HFFc6 (cell line): ENCODE measurements around the gene TMOD1. TPM values are rescaled to one million over a fixed set of nuclear protein-coding genes. Genes with fewer than 3 reads are reported as not detected.

Experiments
- DNase-seq: peaks from one replicate; pipeline ENCODE4 v3.0.0-alpha.2; 2018
- H3K27ac Mint-ChIP-seq: 2 replicates; pipeline ENCODE4 v1.8.0; 2020; ENCODE audit warnings: mild to moderate bottlenecking, mixed read lengths
- H3K27me3 Mint-ChIP-seq: 2 replicates; pipeline ENCODE4 v1.8.0; 2021; ENCODE audit warnings: mild to moderate bottlenecking, moderate library complexity, mixed read lengths; ENCODE audit not compliant: insufficient read depth
- H3K36me3 Mint-ChIP-seq: 2 replicates; pipeline ENCODE4 v1.8.0; 2021; ENCODE audit warnings: low read depth, mixed read lengths
- H3K4me1 Mint-ChIP-seq: 2 replicates; pipeline ENCODE4 v1.8.0; 2020; ENCODE audit warnings: low read depth, mixed read lengths
- H3K4me3 Mint-ChIP-seq: 2 replicates; pipeline ENCODE4 v1.8.0; 2020; ENCODE audit warnings: mild to moderate bottlenecking, moderate library complexity, mixed read lengths
- H3K9me3 Mint-ChIP-seq: 2 replicates; pipeline ENCODE4 v1.8.0; 2020; ENCODE audit warnings: mild to moderate bottlenecking, mixed read lengths
- total RNA-seq, 6 experiments: library from RNA; stranded (reverse); fragmentation: NEBNext Ultra II Directional; extraction: Animal tissue kit (Norgen Biotek cat#: 25700); gene quantifications; 2 replicates in 1 of 6; 3 replicates in 5 of 6; pipeline ENCODE4 v1.2.3, GENCODE V29; 2021
- TF ChIP-seq, protein P1 (sequence below): fragments of 200-600 bp; sonication (generic); IDR thresholded peaks from 2 replicates; pipeline ENCODE4 v1.5.0; 2021; ENCODE audit warnings: antibody characterized with exemption, mild to moderate bottlenecking

TMOD1 gene
- total RNA-seq, 6 experiments from 2014 or later: 0.14 to 0.60 (median 0.57) TPM

GRCh38 chr9:97556721-97557605 lies 55.5 kb downstream of the TMOD1 start:
- Mint-ChIP-seq H3K27me3 (peaks cover 56% of the 10 kb centered on the region), H3K4me1 (peaks cover 7% of the 10 kb centered on the region), H3K36me3 (no peaks in the 10 kb centered on the region), H3K9me3 (no peaks in the 10 kb centered on the region), H3K27ac (no peak overlapping the region), H3K4me3 (no peak overlapping the region)
- TF ChIP-seq, protein P1, sequence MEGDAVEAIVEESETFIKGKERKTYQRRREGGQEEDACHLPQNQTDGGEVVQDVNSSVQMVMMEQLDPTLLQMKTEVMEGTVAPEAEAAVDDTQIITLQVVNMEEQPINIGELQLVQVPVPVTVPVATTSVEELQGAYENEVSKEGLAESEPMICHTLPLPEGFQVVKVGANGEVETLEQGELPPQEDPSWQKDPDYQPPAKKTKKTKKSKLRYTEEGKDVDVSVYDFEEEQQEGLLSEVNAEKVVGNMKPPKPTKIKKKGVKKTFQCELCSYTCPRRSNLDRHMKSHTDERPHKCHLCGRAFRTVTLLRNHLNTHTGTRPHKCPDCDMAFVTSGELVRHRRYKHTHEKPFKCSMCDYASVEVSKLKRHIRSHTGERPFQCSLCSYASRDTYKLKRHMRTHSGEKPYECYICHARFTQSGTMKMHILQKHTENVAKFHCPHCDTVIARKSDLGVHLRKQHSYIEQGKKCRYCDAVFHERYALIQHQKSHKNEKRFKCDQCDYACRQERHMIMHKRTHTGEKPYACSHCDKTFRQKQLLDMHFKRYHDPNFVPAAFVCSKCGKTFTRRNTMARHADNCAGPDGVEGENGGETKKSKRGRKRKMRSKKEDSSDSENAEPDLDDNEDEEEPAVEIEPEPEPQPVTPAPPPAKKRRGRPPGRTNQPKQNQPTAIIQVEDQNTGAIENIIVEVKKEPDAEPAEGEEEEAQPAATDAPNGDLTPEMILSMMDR: no peak
- DNase-seq: no peak

DNA sequence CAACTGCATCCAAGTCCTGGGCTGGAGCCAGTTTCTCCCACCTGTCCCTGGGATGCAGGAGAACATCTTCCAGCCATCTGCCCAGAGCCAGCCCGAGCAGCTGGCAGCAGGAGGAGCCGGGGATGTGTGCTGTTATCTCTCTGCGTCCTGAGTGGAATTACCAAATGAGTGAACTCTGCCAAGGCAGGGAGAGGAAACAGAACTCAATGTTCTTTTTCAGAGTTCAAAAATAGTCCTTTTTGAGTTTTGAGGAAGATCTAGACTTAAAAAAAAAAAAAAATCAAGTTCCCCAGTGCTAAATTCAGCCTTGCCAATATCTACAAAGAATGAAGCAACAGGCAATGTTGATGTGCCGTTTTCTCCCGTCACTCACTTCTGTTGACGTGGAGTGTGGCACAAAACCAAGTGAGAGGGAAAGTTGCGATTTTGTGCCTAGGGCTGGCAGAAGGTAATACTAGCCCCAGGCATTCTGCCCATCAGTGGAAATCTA lies 56.2 kb downstream of the TMOD1 start:
- no peak overlapping the region for H3K27ac Mint-ChIP-seq
- no peak overlapping the region for H3K4me3 Mint-ChIP-seq
- peaks cover 7% of the 10 kb centered on the region for H3K4me1 Mint-ChIP-seq
- H3K9me3 Mint-ChIP-seq: no peaks in the 10 kb centered on the region
- no peak for DNase-seq
- peaks cover 57% of the 10 kb centered on the region for H3K27me3 Mint-ChIP-seq
- H3K36me3 Mint-ChIP-seq: no peaks in the 10 kb centered on the region
- TF ChIP-seq, protein P1: no peak

- Mint-ChIP-seq H3K27me3 (peaks cover 57% of the 10 kb centered on the region), H3K36me3 (no peaks in the 10 kb centered on the region), H3K4me1 (peaks cover 7% of the 10 kb centered on the region), H3K27ac (no peak overlapping the region; the same call in 1 of the 2 replicates), H3K9me3 (no peaks in the 10 kb centered on the region), H3K4me3 (peak overlapping the region; percentile 0; the same call in 1 of the 2 replicates)
- TF ChIP-seq, protein P1: no peak
- no peak for DNase-seq
These were observed 57.2 kb downstream of the TMOD1 start for GRCh38 chr9:97558701-97559101.

DNA sequence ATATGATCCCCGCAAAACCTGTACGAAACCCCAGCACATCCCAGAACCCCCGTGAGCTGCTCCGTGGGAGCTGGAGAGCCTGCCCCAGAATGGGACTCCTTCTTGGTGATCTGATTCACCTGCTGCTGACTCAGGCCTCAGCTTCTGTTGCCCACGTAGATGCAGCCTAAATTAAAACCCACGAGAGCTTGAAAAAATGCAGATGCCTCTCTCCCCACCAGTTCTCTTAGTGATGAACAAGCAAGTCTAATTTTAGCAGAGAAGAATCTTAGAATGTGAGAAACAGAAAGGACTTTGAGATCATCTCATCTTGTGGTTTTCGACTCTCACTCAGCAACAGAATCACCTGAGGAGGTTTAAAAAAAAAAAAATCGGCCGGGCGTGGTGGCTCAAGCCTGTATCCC lies 57.6 kb downstream of the TMOD1 start:
- H3K27me3 Mint-ChIP-seq: peaks cover 54% of the 10 kb centered on the region
- H3K36me3 Mint-ChIP-seq: no peaks in the 10 kb centered on the region
- no peaks in the 10 kb centered on the region for H3K9me3 Mint-ChIP-seq
- TF ChIP-seq, protein P1: no peak
- peak overlapping the region; percentile 0; the same call in 1 of the 2 replicates for H3K4me3 Mint-ChIP-seq
- H3K4me1 Mint-ChIP-seq: peaks cover 10% of the 10 kb centered on the region
- DNase-seq: no peak
- no peak overlapping the region; the same call in 1 of the 2 replicates for H3K27ac Mint-ChIP-seq

- Mint-ChIP-seq H3K4me3 (no peak overlapping the region), H3K9me3 (no peaks in the 10 kb centered on the region), H3K4me1 (peaks cover 19% of the 10 kb centered on the region), H3K36me3 (no peaks in the 10 kb centered on the region), H3K27me3 (peaks cover 46% of the 10 kb centered on the region), H3K27ac (no peak overlapping the region)
- no peak for DNase-seq
- TF ChIP-seq, protein P1: no peak
These were observed 58.7 kb downstream of the TMOD1 start for GRCh38 chr9:97560154-97560553.
